ENCODE data around the gene FSTL4.
A peak's percentile ranks its signal among the peaks of the same experiment; 100 is the strongest.

Gene FSTL4

DNA sequence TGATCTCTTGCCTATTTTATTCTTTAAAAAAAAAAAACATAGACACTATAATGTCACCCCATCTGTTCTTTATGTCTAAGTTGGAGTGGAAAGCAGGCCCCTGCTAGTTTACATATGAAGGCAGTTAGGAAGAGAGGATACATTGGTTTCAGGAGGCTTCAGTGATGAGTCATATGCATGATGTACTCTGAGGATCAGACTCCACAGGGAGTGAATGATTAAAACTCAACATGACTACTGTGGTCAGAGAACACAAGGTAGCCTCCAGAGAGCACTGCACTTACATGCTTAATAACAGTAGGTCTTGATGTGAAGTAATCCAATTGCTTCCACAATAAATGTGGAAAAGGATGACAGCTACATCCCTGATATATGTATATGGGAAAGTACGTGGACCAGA lies 22.7 kb upstream of the FSTL4 start:
- DNase-seq, result no peak
- Mint-ChIP-seq H3K36me3 (ENCODE audit: low read depth) (no peaks in the 10 kb centered on the region), H3K27ac (no peak overlapping the region), H3K9me3 (peaks cover 4% of the 10 kb centered on the region), H3K4me3 (no peak overlapping the region), H3K4me1 (ENCODE audit: low read depth) (no peaks in the 10 kb centered on the region), H3K27me3 (peaks cover 46% of the 10 kb centered on the region)

DNA sequence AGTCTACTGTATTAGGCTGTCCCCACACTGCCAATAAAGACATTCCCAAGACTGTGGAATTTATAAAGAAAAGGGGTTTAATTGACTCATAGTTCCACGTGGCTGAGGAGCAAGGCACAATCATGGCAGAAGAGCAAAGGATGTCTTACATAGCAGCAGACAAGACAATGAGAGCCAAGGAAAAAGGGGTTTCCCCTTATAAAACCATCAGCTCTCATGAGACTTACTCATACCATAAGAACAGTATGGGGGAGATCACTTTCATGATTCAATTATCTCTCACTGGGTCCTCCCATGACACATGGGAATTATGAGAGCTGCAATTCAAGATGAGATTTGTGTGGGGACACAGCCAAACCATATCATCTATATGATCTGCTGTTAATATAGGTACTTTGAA lies 14.8 kb upstream of the FSTL4 start:
- Mint-ChIP-seq H3K27ac (no peak overlapping the region), H3K27me3 (peaks cover 54% of the 10 kb centered on the region), H3K4me3 (no peak overlapping the region), H3K4me1 (ENCODE audit: low read depth) (peaks cover 10% of the 10 kb centered on the region), H3K36me3 (ENCODE audit: low read depth) (no peaks in the 10 kb centered on the region), H3K9me3 (peaks cover 7% of the 10 kb centered on the region)
- DNase-seq, result no peak

DNA sequence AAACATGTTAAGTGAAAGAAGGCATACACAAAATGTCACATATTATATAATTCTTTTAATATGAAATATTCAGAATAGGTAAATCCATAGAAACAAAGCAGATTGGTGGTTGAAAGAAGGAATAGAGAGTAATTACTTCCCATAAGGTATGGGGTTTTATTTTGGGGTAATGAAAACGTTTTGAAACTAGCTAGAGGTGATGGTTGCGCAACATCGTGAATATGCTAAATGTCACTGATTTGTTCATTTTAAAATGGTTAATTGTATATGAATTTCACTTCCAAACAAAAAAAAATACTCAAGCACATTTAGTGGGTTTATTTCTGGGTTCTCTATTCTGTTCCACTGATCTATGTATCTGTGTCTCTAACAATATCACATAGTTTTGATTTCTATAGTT lies 12.0 kb upstream of the FSTL4 start:
- no peaks in the 10 kb centered on the region for H3K36me3 Mint-ChIP-seq (ENCODE audit: low read depth)
- H3K27ac Mint-ChIP-seq, result no peak overlapping the region
- peaks cover 46% of the 10 kb centered on the region for H3K27me3 Mint-ChIP-seq
- DNase-seq, result no peak
- H3K9me3 Mint-ChIP-seq, result peaks cover 5% of the 10 kb centered on the region
- H3K4me1 Mint-ChIP-seq (ENCODE audit: low read depth), result peaks cover 10% of the 10 kb centered on the region
- no peak overlapping the region for H3K4me3 Mint-ChIP-seq

DNA sequence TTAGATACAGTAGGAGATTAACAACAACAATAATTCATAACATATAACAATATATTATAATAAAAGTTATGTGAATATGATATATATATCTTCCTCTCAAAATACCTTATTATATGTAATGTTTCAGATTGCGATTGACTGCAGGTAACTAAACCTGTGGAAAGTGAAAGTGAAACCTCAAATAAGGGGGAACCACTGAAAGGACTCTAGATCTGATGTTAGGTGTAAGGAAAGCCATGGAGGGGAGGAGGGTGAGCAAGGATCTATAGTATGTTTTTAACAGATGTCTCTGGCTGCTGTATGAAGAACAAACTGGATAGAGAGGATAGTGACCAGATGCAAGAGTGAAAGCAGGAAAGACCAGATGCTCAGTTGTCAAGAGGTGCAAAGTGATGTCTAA lies 5.8 kb upstream of the FSTL4 start:
- peaks cover 3% of the 10 kb centered on the region for H3K9me3 Mint-ChIP-seq
- no peak for DNase-seq
- peaks cover 14% of the 10 kb centered on the region for H3K4me1 Mint-ChIP-seq (ENCODE audit: low read depth)
- H3K36me3 Mint-ChIP-seq (ENCODE audit: low read depth), result no peaks in the 10 kb centered on the region
- peaks cover 55% of the 10 kb centered on the region for H3K27me3 Mint-ChIP-seq
- no peak overlapping the region for H3K27ac Mint-ChIP-seq
- no peak overlapping the region for H3K4me3 Mint-ChIP-seq

DNA sequence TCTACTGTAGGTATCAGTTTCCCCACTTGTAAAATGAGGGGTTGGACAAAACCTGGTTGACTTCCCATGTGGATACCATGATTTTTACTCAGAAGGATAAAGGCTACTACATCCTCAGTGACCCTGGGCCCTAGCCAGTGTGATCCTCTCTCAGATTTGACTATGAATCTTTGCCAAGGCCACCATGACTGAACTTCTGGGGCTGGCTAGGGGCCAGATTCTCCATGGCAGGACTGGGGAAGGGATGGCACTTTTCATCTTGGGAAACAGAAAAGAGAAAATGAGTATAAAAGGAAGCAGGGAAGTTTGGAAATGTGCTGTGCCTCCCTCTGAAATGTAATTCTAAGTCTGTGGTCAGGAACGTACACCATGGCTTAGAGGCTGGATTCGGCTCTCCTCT lies 1.4 kb upstream of the FSTL4 start:
- DNase-seq, result no peak
- H3K4me1 Mint-ChIP-seq (ENCODE audit: low read depth), result peaks cover 23% of the 10 kb centered on the region
- H3K36me3 Mint-ChIP-seq (ENCODE audit: low read depth), result no peaks in the 10 kb centered on the region
- H3K9me3 Mint-ChIP-seq, result no peaks in the 10 kb centered on the region
- no peak overlapping the region for H3K4me3 Mint-ChIP-seq
- H3K27me3 Mint-ChIP-seq, result peaks cover 58% of the 10 kb centered on the region
- no peak overlapping the region for H3K27ac Mint-ChIP-seq

DNA sequence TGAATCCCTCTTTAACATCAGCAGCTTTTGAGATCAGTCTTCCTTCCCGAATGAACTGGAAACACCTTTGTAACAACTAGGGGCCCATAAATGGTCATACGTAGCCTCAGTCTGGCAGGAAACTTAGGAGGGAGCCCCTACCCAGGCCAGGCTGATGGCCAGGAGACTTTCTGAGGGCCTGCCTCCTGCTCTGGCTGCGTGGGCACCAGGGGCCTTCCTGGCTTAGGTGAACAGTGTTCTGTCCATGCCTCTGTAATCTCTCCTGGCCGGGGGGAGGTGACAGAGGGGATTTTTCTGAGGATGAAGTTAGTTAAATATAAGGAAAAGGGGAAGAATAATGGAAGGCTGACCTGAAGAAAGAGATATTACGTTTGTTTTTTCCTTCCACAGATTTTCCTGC lies 843 bp upstream of the FSTL4 start:
- H3K36me3 Mint-ChIP-seq (ENCODE audit: low read depth), result no peaks in the 10 kb centered on the region
- no peaks in the 10 kb centered on the region for H3K9me3 Mint-ChIP-seq
- peak overlapping the region; percentile 66 for H3K4me3 Mint-ChIP-seq
- H3K27me3 Mint-ChIP-seq, result peaks cover 64% of the 10 kb centered on the region
- peaks cover 19% of the 10 kb centered on the region for H3K4me1 Mint-ChIP-seq (ENCODE audit: low read depth)
- DNase-seq, result no peak
- no peak overlapping the region for H3K27ac Mint-ChIP-seq

DNA sequence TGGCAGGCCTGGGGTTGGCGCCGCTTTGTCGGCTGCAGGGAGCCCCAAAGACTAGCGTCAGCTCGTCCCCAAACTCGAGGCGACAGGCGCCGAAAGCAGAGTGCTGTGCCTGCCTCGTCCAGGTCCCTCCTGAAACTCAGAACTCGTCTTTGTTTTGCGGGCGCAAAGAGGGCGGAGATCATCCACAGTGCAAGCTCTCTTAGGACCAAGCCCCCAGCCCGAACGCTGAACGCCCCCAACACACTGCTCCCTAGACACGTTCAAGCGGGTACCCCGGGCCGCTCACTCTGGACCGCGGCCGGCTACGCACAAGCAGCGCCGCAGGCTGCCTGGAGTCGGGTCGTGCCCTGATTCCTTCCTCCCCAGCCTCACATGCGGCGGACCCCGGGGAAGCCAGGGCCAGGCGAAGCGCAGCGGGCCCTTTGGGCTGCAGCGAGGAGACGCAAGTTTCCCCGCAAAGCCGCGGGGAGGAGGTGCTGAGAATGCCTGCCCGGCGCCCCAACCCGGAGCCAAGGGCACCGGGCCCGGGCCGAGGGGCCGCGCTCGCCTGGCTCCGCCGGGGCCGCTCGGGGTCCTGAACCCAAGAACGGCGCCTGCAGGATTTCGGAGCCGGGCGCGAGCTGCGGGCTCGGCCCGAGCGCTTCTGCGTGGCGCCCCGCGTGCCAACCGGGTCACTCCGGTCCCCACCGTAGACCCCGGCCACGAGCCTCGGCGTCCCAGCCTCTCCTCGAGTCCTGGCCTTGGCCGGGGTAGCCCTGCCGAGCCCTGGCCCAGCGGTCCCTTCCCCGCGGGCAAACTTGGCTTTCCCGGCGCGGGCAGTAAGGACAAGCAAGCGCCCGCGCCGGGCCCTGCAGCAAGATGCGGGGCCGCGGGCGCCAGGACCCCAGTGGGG lies 738 bp downstream of the FSTL4 start:
- H3K27ac Mint-ChIP-seq, result no peak overlapping the region
- H3K27me3 Mint-ChIP-seq, result peaks cover 77% of the 10 kb centered on the region
- peaks cover 12% of the 10 kb centered on the region for H3K4me1 Mint-ChIP-seq (ENCODE audit: low read depth)
- no peaks in the 10 kb centered on the region for H3K9me3 Mint-ChIP-seq
- peak overlapping the region; percentile 63 for H3K4me3 Mint-ChIP-seq
- peak; percentile 60 for DNase-seq
- H3K36me3 Mint-ChIP-seq (ENCODE audit: low read depth), result no peaks in the 10 kb centered on the region

DNA sequence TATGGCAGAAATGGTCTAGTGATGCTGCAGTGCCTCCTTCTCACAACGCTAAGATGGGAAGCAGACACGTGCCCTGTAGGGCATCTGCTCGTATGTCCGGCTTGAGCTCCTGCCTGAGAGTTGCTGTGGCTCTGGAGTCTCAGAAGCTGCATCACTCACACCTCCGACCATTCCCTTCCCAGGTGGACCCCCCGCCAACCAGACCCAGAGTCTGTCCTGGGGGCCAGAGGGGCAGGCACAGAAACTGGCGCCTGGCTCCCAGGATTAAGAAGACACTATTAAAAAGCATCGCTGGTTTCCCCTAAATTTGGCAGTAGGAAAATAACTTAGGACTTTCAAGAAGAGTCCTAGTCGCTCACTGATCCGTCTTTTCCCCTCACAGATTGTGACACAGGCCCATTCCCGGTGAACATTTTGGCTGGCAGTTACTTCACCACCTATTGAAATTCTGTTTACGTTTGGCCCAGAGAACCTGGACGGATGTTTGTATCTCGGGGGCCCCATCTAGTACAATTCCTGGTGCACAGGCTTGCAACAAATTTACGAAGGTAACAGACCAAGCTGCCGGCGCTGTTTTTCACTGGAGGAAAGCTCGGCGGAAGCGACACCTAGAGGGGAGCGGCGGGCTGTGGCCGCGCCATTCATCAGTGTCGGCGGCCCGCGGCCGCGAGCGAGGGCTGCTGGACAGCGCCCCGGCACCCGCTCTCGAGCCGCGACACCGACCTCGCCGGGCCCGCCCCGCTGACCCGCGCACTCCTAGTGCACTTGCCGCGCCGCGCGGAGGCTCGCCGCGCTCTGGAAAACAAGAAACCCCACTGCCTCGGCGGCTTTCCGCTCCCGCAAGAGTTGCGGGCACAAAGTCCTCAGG lies 1.6 kb downstream of the FSTL4 start:
- H3K27me3 Mint-ChIP-seq, result peaks cover 80% of the 10 kb centered on the region

DNA sequence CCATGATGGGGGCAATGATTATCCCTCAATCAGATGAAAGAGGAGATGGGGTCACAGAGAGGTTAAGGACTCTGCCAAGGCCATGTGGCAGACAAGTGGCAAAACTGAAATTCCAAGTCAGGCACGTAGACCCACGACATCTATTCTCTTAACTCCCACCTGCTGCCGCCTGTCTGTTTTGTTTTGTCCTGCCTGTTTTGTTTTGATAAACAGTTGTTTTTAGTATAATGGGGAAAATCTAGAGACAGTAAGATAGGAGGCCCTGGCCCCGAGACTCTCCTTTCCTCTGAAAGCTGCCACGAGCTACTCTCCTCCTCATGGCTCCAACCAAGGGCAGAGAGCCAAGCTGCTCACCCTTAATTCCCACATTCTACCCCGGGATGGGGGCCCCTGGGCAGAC lies 4.9 kb downstream of the FSTL4 start:
- no peaks in the 10 kb centered on the region for H3K36me3 Mint-ChIP-seq (ENCODE audit: low read depth)
- no peak overlapping the region for H3K27ac Mint-ChIP-seq
- no peak for DNase-seq
- no peaks in the 10 kb centered on the region for H3K9me3 Mint-ChIP-seq
- peaks cover 10% of the 10 kb centered on the region for H3K4me1 Mint-ChIP-seq (ENCODE audit: low read depth)
- no peak overlapping the region for H3K4me3 Mint-ChIP-seq
- peaks cover 62% of the 10 kb centered on the region for H3K27me3 Mint-ChIP-seq

More for the DNA sequence above, 1.6 kb downstream of the FSTL4 start:
- Mint-ChIP-seq H3K9me3 (no peaks in the 10 kb centered on the region), H3K27ac (no peak overlapping the region), H3K36me3 (ENCODE audit: low read depth) (no peaks in the 10 kb centered on the region), H3K4me1 (ENCODE audit: low read depth) (peaks cover 12% of the 10 kb centered on the region), H3K4me3 (peak overlapping the region; percentile 63)
- DNase-seq, result no peak

DNA sequence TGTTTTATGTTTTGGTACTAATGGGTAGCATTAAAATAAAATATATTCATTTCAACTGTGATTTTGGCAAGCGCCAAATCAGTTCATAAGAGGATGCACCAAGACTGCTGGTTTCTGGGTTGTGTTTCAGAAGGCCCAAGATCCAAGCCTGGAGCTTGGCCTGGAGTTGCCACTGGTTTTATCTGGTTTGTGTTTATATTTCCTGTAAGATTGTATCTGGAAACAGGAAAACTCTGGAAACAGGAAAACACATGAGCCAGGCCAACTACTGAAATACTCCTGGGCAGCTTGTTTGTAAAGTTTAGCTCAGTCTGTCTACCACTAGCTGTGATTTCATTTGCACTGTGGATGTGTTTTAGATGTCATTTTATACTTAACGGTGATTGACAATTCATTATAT lies 5.5 kb downstream of the FSTL4 start:
- Mint-ChIP-seq H3K9me3 (no peaks in the 10 kb centered on the region), H3K27me3 (peaks cover 62% of the 10 kb centered on the region), H3K27ac (no peak overlapping the region), H3K36me3 (ENCODE audit: low read depth) (no peaks in the 10 kb centered on the region), H3K4me1 (ENCODE audit: low read depth) (peaks cover 10% of the 10 kb centered on the region), H3K4me3 (no peak overlapping the region)
- no peak for DNase-seq

DNA sequence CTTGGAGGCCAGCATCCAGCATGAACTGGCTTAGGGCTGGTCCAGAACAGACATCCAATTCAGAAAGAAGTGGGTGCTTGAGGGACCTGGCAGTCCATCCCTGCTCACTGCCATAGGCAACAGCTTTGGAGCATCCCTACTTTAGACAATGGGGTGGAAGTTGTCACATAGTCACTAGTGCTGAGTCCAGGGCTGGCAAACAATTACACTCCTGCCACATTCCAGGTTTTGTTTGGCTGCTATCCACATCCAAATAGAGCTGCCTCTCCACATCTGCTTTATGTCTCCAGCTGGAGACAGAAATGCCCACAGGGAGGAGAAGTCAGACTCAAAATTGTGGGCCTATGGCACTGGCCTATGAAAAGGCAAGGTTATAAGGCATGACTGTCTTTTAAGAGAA lies 7.0 kb downstream of the FSTL4 start:
- Mint-ChIP-seq H3K4me1 (ENCODE audit: low read depth) (no peaks in the 10 kb centered on the region), H3K4me3 (no peak overlapping the region), H3K27ac (no peak overlapping the region), H3K9me3 (no peaks in the 10 kb centered on the region), H3K36me3 (ENCODE audit: low read depth) (no peaks in the 10 kb centered on the region), H3K27me3 (peaks cover 55% of the 10 kb centered on the region)
- DNase-seq, result no peak

DNA sequence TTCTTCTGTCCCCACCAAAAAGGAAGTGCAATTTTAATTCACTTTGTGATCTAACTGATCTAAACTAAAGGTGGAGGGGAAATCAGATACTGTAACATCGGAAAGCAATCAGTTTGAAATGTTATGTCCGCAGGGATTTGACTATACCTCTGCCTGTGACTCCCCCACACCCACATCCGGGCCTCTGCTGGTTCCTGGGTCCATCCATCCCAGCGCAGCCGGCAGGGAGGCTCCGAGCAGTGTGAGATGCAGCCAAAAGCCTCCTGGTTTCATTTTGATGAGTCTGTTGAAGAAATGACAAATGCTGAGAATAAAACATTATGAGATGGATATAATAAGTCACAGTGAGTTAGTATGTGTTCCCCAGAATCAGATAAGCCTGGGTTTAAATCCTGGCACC lies 8.6 kb downstream of the FSTL4 start:
- Mint-ChIP-seq H3K36me3 (ENCODE audit: low read depth) (no peaks in the 10 kb centered on the region), H3K4me3 (no peak overlapping the region), H3K9me3 (no peaks in the 10 kb centered on the region), H3K27ac (no peak overlapping the region), H3K27me3 (peaks cover 42% of the 10 kb centered on the region), H3K4me1 (ENCODE audit: low read depth) (no peaks in the 10 kb centered on the region)
- no peak for DNase-seq

DNA sequence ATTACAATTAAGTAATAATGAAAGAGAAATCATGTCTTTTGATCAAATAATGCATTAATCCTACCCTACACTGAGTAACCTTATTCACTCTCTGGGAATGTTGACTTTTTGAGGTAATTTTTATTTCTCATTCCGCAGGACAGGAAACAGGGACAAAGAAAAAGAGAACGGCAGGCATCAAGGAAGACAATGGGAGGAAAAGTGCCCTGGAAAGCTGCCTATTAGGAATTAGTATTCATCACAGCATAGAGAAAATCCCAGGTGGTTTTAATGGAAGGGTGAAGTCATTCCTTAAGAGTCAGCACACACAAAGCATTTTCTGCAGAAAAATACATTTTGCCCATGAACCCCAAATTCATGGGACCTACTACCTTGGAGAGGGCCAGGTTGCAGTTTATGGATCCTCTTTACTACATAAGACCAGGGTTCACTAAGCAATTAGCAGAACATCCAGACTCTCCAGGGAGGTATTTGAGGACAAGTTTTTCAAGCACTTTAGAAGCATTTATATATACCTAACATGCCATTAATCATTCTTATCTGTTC lies 9.4 kb downstream of the FSTL4 start:
- no peaks in the 10 kb centered on the region for H3K4me1 Mint-ChIP-seq (ENCODE audit: low read depth)
- no peak for DNase-seq
- no peak overlapping the region for H3K4me3 Mint-ChIP-seq
- H3K36me3 Mint-ChIP-seq (ENCODE audit: low read depth), result no peaks in the 10 kb centered on the region
- no peaks in the 10 kb centered on the region for H3K9me3 Mint-ChIP-seq
- no peak overlapping the region for H3K27ac Mint-ChIP-seq
- H3K27me3 Mint-ChIP-seq, result peaks cover 37% of the 10 kb centered on the region

DNA sequence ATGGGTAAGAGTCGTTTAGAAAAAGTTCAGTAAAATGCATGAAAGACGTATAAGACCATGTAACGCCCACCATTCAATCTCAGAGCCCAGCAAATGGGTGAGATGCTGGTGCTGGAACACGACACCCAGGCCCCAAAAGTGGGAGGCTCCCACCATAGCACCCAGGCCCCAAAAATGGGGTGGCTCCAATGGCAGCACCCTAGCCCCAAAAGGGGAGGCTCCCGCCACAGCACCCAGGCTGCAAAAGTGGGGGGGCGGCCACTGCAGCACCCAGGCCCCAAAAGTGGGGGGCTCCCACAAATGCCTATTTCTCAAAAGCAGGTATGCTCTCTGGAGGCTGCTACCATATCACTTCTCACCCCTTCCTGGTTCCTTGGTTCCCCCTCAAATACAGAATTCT lies 12.7 kb downstream of the FSTL4 start:
- Mint-ChIP-seq H3K27me3 (peaks cover 19% of the 10 kb centered on the region), H3K9me3 (no peaks in the 10 kb centered on the region), H3K27ac (no peak overlapping the region), H3K36me3 (ENCODE audit: low read depth) (no peaks in the 10 kb centered on the region), H3K4me1 (ENCODE audit: low read depth) (no peaks in the 10 kb centered on the region), H3K4me3 (no peak overlapping the region)
- DNase-seq, result no peak

DNA sequence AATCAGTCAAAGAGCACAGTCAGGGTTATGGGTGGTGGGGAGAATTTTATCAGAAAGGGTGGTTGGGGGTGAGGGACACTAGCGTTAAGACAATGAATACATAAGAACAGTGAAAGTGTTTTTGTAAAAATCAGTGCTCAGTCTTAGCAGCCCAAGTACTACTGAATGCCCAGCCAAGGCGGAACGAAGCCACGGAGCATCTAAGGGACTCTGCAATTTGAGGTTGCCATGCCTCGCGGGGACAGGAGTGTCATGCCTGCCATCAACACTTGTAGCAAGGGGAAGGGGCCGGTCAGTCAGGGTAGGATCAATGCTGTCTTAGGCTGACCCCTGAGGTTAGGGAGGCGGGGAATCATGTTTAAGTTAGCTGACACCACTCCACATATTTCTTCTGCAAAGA lies 13.3 kb downstream of the FSTL4 start:
- Mint-ChIP-seq H3K9me3 (no peaks in the 10 kb centered on the region), H3K27me3 (peaks cover 19% of the 10 kb centered on the region), H3K4me1 (ENCODE audit: low read depth) (no peaks in the 10 kb centered on the region), H3K4me3 (no peak overlapping the region), H3K27ac (no peak overlapping the region), H3K36me3 (ENCODE audit: low read depth) (no peaks in the 10 kb centered on the region)
- no peak for DNase-seq

All from activated T-cell treated with anti-CD3 and anti-CD28 coated beads, Interleukin-2, amount 50 U/mL, for 24 hours (primary cell).